Measurements from ENCODE around the gene NIT1.
"Not testable (repeated sequence)": the region's sequence is repeated elsewhere in the genome, so short reads cannot be mapped to it uniquely, and the experiment has no call there.

NIT1 gene

GRCh38 chr1:161115132-161115711 is 2.7 kb upstream of the NIT1 start:
- DNase-seq, result no peak

GRCh38 chr1:161115961-161116360 is 1.9 kb upstream of the NIT1 start:
- not testable (repeated sequence) for DNase-seq

GRCh38 chr1:161119092-161119903 is 1.4 kb downstream of the NIT1 start:
- no peak for DNase-seq

- DNase-seq, result no peak
Measured at GRCh38 chr1:161121042-161121650, 3.2 kb downstream of the NIT1 start.

- DNase-seq, result no peak
Measured at GRCh38 chr1:161121834-161122233, 3.9 kb downstream of the NIT1 start.

GRCh38 chr1:161122967-161123366 is 5.1 kb downstream of the NIT1 start:
- DNase-seq, result no peak

- DNase-seq, result no peak
Measured at GRCh38 chr1:161127649-161128048, 9.7 kb downstream of the NIT1 start.

- DNase-seq, result no peak
Measured at GRCh38 chr1:161128591-161129420, 10.9 kb downstream of the NIT1 start.

- no peak for DNase-seq
Measured at GRCh38 chr1:161130266-161130665, 12.4 kb downstream of the NIT1 start.

GRCh38 chr1:161131523-161132409 is 13.9 kb downstream of the NIT1 start:
- DNase-seq, result no peak

GRCh38 chr1:161132410-161133219 is 14.7 kb downstream of the NIT1 start, which contains the start of gene DEDD:
Gene DEDD (minus strand): TSS chr1:161132667. CDS start chr1:161124462, 8,205 bp downstream.
- DNase-seq, result peak; percentile 87

- no peak for DNase-seq
Measured at GRCh38 chr1:161133220-161133740, 15.4 kb downstream of the NIT1 start.

GRCh38 chr1:161137881-161138280 is 20.0 kb downstream of the NIT1 start:
- DNase-seq, result no peak

- DNase-seq, result no peak
Measured at GRCh38 chr1:161138431-161138830, 20.5 kb downstream of the NIT1 start.

GRCh38 chr1:161139766-161140165 is 21.9 kb downstream of the NIT1 start:
- DNase-seq, result no peak

- no peak for DNase-seq
Measured at GRCh38 chr1:161140755-161141400, 23.0 kb downstream of the NIT1 start.

- DNase-seq, result no peak
Measured at GRCh38 chr1:161145832-161146231, 27.9 kb downstream of the NIT1 start.

- DNase-seq, result no peak
Measured at GRCh38 chr1:161153176-161153575, 35.3 kb downstream of the NIT1 start.

GRCh38 chr1:161153682-161154337 is 35.9 kb downstream of the NIT1 start, which contains the start of gene UFC1:
Gene UFC1 (plus strand): TSS chr1:161153978. CDS start chr1:161153998, 20 bp downstream.
- peak; percentile 73 for DNase-seq

- no peak for DNase-seq
Measured at GRCh38 chr1:161157867-161158266, 40.0 kb downstream of the NIT1 start.
